ENCODE results near the gene S100A10.

DNA sequence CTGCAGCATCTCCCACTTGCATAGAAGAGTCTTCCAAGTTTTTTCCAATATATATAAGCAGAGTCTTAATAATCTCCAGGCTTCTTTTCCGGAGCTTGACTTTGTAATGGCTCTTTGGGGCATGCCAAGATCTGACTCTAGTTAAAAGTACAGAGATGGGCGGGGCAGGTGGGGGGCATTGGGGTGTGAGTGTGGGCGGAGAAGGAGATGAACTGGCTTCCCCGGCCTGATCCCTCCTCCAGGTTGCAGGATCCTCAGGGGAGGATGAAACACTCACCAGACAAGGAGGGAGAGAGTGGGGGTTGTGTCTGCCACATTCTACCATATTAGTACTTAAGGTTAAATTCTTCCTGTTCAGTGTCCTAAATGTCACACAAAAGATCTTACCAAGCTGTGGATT, 23.0 kb downstream of the S100A10 start:
- TF ChIP-seq, protein P1, sequence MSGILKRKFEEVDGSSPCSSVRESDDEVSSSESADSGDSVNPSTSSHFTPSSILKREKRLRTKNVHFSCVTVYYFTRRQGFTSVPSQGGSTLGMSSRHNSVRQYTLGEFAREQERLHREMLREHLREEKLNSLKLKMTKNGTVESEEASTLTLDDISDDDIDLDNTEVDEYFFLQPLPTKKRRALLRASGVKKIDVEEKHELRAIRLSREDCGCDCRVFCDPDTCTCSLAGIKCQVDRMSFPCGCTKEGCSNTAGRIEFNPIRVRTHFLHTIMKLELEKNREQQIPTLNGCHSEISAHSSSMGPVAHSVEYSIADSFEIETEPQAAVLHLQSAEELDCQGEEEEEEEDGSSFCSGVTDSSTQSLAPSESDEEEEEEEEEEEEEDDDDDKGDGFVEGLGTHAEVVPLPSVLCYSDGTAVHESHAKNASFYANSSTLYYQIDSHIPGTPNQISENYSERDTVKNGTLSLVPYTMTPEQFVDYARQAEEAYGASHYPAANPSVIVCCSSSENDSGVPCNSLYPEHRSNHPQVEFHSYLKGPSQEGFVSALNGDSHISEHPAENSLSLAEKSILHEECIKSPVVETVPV (CRISPR knock-in tag; IDR thresholded peaks at IDR 0.05): no peak
- TF ChIP-seq ZFP3 (CRISPR knock-in tag; IDR thresholded peaks at IDR 0.05): no peak
- TF ChIP-seq, protein P2, sequence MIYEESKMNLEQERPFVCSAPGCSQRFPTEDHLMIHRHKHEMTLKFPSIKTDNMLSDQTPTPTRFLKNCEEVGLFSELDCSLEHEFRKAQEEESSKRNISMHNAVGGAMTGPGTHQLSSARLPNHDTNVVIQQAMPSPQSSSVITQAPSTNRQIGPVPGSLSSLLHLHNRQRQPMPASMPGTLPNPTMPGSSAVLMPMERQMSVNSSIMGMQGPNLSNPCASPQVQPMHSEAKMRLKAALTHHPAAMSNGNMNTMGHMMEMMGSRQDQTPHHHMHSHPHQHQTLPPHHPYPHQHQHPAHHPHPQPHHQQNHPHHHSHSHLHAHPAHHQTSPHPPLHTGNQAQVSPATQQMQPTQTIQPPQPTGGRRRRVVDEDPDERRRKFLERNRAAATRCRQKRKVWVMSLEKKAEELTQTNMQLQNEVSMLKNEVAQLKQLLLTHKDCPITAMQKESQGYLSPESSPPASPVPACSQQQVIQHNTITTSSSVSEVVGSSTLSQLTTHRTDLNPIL (CRISPR knock-in tag; IDR thresholded peaks at IDR 0.05; ENCODE audit: low read depth): no peak
- no peak for TF ChIP-seq ARNTL (CRISPR knock-in tag; IDR thresholded peaks at IDR 0.05; ENCODE audit: borderline replicate concordance, low read depth)
- TF ChIP-seq RARB (CRISPR knock-in tag; IDR thresholded peaks at IDR 0.05): no peak
- no peak for TF ChIP-seq ZNF565 (CRISPR knock-in tag; conservative IDR thresholded peaks at IDR 0.05; ENCODE audit: low read depth)
- TF ChIP-seq ZNF70 (CRISPR knock-in tag; IDR thresholded peaks at IDR 0.05): no peak
